GM21360 (cell line): ENCODE measurements around the gene SRGAP2C.
"Not testable (repeated sequence)": the region's sequence is repeated elsewhere in the genome, so short reads cannot be mapped to it uniquely, and the experiment has no call there.

Experiments used
- ATAC-seq: cut with Tn5 transposase; IDR thresholded peaks from one replicate; pipeline ENCODE4 v1.9.1; 2021; ENCODE audit warnings: mild to moderate bottlenecking, moderate library complexity; ENCODE audit not compliant: unreplicated experiment

The SRGAP2C gene

GRCh38 chr1:121368910-121369309, 184.1 kb downstream of the SRGAP2C start:
- not testable (repeated sequence) for ATAC-seq

DNA sequence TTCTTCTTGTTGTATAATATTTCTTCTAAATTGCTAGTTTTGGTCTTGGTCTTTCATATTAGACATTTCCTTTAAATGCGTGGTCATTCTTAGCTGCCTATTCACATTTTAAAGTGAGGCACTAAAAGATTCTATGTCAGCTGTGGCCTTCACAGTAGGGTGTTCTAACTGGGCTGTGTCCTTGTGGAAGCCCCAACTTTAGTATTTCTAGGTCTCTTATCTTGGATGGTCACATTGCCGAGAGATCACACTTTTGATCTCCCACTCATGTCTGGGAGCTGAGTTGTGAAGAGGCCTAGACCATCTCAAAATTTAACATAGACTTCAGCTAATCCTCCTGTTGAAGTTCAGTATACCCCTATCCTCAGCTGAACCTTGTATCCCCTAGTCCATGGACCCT, 185.2 kb downstream of the SRGAP2C start:
- not testable (repeated sequence) for ATAC-seq

DNA sequence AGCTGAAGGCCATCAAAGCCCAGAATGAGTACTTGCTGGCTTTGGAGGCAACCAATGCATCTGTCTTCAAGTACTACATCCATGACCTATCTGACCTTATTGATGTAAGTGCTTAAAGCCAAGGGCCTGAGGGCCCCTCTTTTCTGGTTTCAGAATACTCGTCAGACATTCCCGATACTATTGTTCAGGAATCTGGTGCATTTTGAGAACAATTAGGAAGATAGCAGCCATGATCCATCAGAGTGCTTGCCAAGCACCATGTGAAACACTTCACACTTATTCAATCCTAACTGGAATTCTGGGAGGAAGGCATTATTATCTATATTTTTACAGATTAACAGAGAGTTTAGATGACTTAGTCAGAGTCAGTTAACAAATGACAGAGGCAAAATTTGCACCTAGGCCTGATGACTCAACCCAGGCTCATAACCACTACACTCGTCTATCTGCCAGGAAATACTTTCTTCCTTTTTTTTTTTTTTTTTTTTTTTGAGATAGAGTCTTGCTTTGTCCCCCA, 190.1 kb downstream of the SRGAP2C start:
- not testable (repeated sequence) for ATAC-seq

GRCh38 chr1:121376986-121377385, 192.2 kb downstream of the SRGAP2C start:
- not testable (repeated sequence) for ATAC-seq

GRCh38 chr1:121378757-121379156, 194.0 kb downstream of the SRGAP2C start:
- ATAC-seq = not testable (repeated sequence)

GRCh38 chr1:121384754-121385153, 200.0 kb downstream of the SRGAP2C start:
- not testable (repeated sequence) for ATAC-seq

- not testable (repeated sequence) for ATAC-seq
Observed at GRCh38 chr1:121385162-121385561, 200.4 kb downstream of the SRGAP2C start.

- ATAC-seq = not testable (repeated sequence)
Observed at GRCh38 chr1:121385563-121386288, 201.0 kb downstream of the SRGAP2C start.

DNA sequence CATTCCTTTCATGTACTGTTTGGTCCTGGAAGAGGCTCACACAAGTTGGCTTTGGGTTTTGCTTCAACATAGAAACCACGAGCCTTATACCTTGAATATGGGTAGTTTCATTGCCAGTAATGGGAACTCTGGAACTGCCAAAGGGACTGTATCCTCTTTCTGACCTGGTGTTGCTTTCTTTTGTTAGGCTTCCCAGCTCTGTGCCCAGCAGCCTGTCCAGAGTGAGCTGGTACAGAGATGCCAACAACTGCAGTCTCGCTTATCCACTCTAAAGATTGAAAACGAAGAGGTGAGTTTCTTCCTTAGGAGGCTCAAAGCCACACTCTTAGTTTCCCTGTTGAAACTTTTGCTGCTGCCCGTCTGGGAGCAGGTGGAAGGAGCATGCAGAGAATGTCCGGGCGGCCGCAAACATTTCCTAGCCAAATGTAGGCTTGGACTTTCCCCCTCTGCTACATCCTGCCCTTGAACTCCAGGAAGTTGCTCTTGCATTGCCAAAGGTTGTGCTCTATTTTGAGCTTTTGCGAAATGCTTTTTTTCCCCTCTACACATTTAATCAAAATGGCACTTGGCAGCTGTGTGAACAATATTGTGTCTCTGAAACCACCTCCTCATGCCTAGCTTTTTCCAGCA, 201.7 kb downstream of the SRGAP2C start:
- not testable (repeated sequence) for ATAC-seq

DNA sequence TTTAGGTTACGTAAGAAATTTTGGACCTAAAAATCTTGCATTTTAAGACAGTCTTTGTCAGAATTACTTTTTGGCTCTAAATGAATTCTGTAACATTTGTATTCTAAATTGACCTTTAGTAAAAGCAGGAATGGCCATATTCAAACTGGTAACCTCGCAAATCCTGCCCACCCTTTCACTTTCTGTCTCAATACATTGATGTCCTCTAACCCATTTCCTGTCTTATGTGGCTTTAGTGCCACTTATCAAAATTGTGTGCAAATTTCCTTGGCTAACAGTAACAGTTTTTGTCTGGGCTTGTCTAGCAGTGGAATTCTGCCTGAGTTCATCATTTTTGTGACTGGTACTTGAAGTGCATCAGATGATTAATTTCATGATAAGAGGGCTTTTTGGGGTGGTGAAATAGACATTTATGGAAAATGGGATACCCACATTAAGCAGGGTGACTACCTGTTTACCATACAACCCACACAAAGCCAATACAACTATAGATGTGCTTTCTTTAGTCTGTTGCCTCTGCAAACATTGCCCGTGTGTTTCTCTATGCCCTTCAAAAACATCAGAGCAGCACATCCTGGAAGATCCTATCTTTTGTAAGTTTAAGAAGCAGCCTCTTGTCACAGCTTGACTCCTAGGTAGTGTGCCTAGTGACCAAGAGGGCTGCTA, 205.3 kb downstream of the SRGAP2C start:
- not testable (repeated sequence) for ATAC-seq

DNA sequence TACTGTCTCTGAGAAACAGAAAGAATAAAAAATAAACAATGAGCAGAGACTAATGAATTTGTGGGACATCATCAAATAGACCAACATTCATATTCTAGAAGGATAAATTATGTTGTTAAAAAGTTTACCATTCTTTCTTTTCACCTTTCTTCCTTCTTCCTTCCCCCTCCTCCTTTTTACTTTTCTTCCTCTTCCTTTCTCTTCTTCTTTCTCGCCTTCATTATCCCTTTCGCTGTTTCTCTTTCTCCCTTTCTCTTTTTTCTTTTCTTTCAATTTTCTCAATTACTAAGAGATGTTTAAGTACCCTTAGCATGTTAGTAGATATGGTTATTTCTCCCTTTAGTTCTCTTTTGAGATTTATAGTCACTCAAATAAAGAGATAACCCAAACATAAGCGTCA, 207.4 kb downstream of the SRGAP2C start:
- ATAC-seq = not testable (repeated sequence)

- not testable (repeated sequence) for ATAC-seq
Observed at GRCh38 chr1:121395718-121396201, 211.0 kb downstream of the SRGAP2C start.

DNA sequence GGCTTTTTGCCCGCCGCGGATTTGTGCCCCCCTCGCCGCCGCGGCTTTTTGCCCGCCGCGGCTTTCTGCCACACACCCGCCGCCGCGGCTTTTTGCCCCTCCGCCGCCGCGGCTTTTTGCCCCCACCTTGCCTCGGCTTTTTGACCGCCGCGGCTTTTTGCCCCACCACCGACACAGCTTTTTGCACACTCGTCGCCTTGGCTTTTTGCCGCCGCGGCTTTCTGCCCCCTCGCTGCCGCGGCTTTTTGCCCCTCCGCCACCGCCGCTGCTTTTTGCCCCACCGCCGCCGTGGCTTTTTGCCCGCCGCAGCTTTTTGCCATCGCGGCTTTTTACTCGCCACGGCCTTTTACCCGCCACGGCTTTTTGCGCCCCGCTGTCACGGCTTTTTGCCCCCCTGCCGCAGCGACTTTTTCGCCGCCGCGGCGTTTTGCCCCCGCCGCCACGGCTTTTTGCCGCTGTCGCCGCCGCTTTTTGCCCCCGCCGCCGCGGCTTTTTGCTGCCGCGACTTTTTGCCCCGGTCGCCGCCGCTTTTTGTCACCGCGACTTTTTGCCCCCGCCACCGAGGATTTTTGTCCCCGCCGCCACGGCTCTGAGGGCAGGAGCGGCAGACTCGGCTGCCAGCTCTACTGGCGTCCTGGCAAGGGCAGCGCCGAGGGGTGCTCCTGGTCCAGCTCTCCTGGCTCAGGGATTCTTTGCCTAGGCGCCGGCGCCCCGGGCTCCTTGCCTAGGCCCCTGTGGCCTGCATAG, 211.7 kb downstream of the SRGAP2C start:
- not testable (repeated sequence) for ATAC-seq

- ATAC-seq = not testable (repeated sequence)
Observed at GRCh38 chr1:121397101-121397500, 212.3 kb downstream of the SRGAP2C start.

DNA sequence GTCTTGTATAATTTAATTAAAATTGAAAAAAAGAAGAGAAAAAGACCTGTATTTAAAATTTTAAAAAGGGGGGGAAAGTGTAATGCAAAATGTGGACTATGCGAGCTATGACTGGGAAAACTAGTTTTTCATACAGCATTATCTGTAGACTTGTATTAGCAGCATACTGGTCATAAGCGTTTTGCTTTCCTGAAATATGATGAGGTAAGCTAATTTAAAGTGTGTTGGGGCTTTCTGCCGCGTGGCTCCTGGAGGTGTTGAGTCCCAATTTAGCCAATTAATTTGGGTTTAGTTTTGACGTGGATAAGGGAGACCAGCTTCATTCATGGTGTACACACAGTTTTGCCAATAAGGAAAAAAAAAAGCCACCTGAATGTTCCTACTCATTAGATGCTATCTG, 214.4 kb downstream of the SRGAP2C start:
- ATAC-seq = not testable (repeated sequence)

- ATAC-seq = not testable (repeated sequence)
Observed at GRCh38 chr1:121400108-121400507, 215.3 kb downstream of the SRGAP2C start.

DNA sequence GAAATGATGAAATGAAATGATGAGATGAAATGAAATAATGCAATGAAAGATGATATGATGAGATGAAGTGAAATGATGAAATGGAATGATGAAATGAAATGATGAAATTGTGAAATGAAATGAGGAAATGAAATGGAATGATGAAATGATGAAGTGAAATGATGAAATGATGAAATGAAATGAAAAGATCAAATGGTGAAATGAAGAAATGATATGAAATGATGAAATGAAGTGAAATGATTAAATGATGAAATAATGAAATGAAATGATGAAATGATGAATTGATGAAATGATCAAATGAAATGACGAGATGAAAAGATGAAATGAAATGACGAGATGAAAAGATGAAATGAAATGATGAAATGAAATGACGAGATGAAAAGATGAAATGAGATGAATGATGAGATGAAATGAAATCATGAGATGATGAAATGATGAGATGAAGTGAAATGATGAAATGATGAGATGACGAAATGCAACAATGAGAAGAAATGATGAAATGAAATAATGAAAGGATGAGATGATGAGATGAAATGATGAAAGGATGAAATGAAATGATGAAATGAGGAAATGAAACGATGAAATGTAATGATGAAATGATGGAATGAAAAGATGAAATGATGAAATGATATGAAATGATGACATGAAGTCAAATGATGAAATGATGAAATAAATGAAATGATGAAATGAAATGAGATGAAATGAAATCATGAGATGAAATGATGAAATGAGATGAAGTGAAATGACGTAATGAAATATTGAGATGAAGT, 216.0 kb downstream of the SRGAP2C start:
- not testable (repeated sequence) for ATAC-seq

DNA sequence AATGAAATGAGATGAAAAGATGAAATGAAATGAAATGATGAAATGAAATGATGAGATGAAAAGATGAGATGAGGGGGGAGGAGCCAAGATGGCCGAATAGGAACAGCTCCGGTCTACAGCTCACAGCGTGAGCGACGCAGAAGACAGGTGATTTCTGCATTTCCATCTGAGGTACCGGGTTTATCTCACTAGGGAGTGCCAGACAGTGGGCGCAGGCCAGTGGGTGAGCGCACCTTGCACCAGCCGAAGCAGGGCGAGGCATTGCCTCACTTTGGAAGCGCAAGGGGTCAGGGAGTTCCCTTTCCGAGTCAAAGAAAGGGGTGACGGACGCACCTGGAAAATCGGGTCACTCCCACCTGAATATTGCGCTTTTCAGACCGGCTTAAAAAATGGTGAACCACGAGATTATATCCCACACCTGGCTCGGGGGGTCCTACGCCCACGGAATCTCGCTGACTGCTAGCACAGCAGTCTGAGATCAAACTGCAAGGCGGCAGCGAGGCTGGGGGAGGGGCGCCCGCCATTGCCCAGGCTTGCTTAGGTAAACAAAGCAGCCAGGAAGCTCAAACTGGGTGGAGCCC, 216.7 kb downstream of the SRGAP2C start:
- not testable (repeated sequence) for ATAC-seq

DNA sequence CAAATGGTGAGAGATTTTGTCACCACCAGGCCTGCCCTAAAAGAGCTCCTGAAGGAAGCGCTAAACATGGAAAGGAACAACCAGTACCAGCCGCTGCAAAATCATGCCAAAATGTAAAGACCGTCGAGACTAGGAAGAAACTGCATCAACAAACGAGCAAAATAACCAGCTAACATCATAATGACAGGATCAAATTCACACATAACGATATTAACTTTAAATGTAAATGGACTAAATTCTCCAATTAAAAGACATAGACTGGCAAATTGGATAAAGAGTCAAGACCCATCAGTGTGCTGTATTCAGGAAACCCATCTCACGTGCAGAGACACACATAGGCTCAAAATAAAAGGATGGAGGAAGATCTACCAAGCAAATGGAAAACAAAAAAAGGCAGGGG, 218.5 kb downstream of the SRGAP2C start:
- not testable (repeated sequence) for ATAC-seq
